Neural cell (in vitro differentiated cells): Measurements from ENCODE around the gene TBC1D20. TPM values are rescaled to one million over a fixed set of nuclear protein-coding genes. Genes with fewer than 3 reads are reported as not detected.

Experiments
- H2AFZ ChIP-seq: fragments of 200-600, 300-800 bp; sonication (generic), shearing (Covaris generic); 2 replicates; pipeline ENCODE4 v1.6.0; 2014; ENCODE audit warnings: low read depth, mild to moderate bottlenecking, antibody characterized with exemption, low read length, moderate library complexity
- H3F3A ChIP-seq: fragments of 200-600 bp; shearing (Covaris generic); 2 replicates; pipeline ENCODE4 v1.6.1; 2016; ENCODE audit warnings: mild to moderate bottlenecking, moderate library complexity, mixed read lengths, antibody characterized with exemption, low read length; ENCODE audit not compliant: insufficient read depth, poor library complexity, severe bottlenecking
- H3K27ac ChIP-seq: fragments of 200-600, 300-800 bp; sonication (generic), shearing (Covaris generic); 2 replicates; pipeline ENCODE4 v1.5.1; 2014; ENCODE audit warnings: mild to moderate bottlenecking, low read length, moderate library complexity
- H3K27me3 ChIP-seq: fragments of 300-800, 200-600 bp; sonication (generic), shearing (Covaris generic); 2 replicates; pipeline ENCODE4 v1.6.0; 2014; ENCODE audit warnings: mild to moderate bottlenecking, low read depth, low read length, moderate library complexity; ENCODE audit not compliant: insufficient read depth
- H3K36me3 ChIP-seq: fragments of 300-800, 200-600 bp; sonication (generic), shearing (Covaris generic); 2 replicates; pipeline ENCODE4 v1.5.1; 2014; ENCODE audit warnings: mild to moderate bottlenecking, antibody characterized with exemption, low read length, moderate library complexity; ENCODE audit not compliant: insufficient read depth
- H3K4me2 ChIP-seq: fragments of 300-800, 200-600 bp; sonication (generic), shearing (Covaris generic); 2 replicates; pipeline ENCODE4 v1.6.0; 2014; ENCODE audit warnings: mild to moderate bottlenecking, low read length
- H3K4me3 ChIP-seq: fragments of 300-800, 200-600 bp; sonication (generic), shearing (Covaris generic); 2 replicates; pipeline ENCODE4 v1.5.1; 2014; ENCODE audit warnings: mild to moderate bottlenecking, low read length, moderate library complexity
- H3K79me2 ChIP-seq: fragments of 200-600 bp; shearing (Covaris generic); replicated peaks from 2 replicates; pipeline ENCODE4 v1.6.0; 2014; ENCODE audit warnings: mild to moderate bottlenecking, low read length, moderate library complexity; ENCODE audit not compliant: insufficient read depth
- H3K9ac ChIP-seq: fragments of 300-800, 200-600 bp; sonication (generic), shearing (Covaris generic); 2 replicates; pipeline ENCODE4 v1.6.1; 2016; ENCODE audit warnings: mild to moderate bottlenecking, low read length, mixed read lengths
- H3K9me2 ChIP-seq: fragments of 200-600 bp; shearing (Covaris generic); 2 replicates; pipeline ENCODE4 v1.6.1; 2016; ENCODE audit warnings: mild to moderate bottlenecking, low read length, mixed read lengths; ENCODE audit not compliant: insufficient read depth
- H3K9me3 ChIP-seq: fragments of 200-600, 300-800 bp; sonication (generic), shearing (Covaris generic); 2 replicates; pipeline ENCODE4 v1.6.1; 2016; ENCODE audit warnings: mild to moderate bottlenecking, mixed run types, low read length, moderate library complexity, mixed read lengths
- H4K20me1 ChIP-seq: fragments of 200-600 bp; shearing (Covaris generic); 2 replicates; pipeline ENCODE4 v1.6.1; 2016; ENCODE audit warnings: mild to moderate bottlenecking, mixed run types; ENCODE audit not compliant: insufficient read depth
- CTCF ChIP-seq: fragments of 450-650 bp; IDR thresholded peaks from 2 replicates; pipeline ENCODE4 v1.5.1; 2014; ENCODE audit warnings: antibody characterized with exemption, mild to moderate bottlenecking, moderate library complexity; ENCODE audit not compliant: poor library complexity, severe bottlenecking
- EP300 ChIP-seq: fragments of 450-650 bp; conservative IDR thresholded peaks from 2 replicates; pipeline ENCODE4 v1.6.1; 2014; ENCODE audit warnings: antibody characterized with exemption, mild to moderate bottlenecking, moderate library complexity; ENCODE audit not compliant: poor library complexity, severe bottlenecking
- MXI1 ChIP-seq: fragments of 450-650 bp; conservative IDR thresholded peaks from 2 replicates; pipeline ENCODE4 v1.6.1; 2014; ENCODE audit warnings: antibody characterized with exemption, mild to moderate bottlenecking; ENCODE audit not compliant: poor library complexity, severe bottlenecking
- POLR2AphosphoS5 ChIP-seq: IDR thresholded peaks from 2 replicates; pipeline ENCODE4 v1.6.1; 2012
- RAD21 ChIP-seq: fragments of 450-650 bp; conservative IDR thresholded peaks from 2 replicates; pipeline ENCODE4 v1.6.1; 2014; ENCODE audit warnings: antibody characterized with exemption, mild to moderate bottlenecking, moderate library complexity
- REST ChIP-seq: IDR thresholded peaks from 2 replicates; pipeline ENCODE4 v1.6.1; 2012; ENCODE audit warnings: borderline replicate concordance
- SMC3 ChIP-seq: fragments of 450-650 bp; conservative IDR thresholded peaks from 2 replicates; pipeline ENCODE4 v1.6.1; 2014; ENCODE audit warnings: antibody characterized with exemption, mild to moderate bottlenecking, moderate library complexity; ENCODE audit not compliant: poor library complexity
- TAF1 ChIP-seq: IDR thresholded peaks from 2 replicates; pipeline ENCODE4 v1.6.1; 2012; ENCODE audit warnings: low read depth
- polyA plus RNA-seq: library from polyadenylated mRNA; depleted of rRNA; stranded (reverse); fragments of >200 nt; gene quantifications from 2 replicates; pipeline ENCODE4 v1.2.3, GENCODE V29; 2014

Gene TBC1D20
- polyA plus RNA-seq, 1 donor from 2014 or later, result 25.1 TPM

GRCh38 chr20:414161-414560, 48.2 kb downstream of the TBC1D20 start:
- H3K4me2 ChIP-seq, result no peak overlapping the region
- H3K9me3 ChIP-seq, result no peaks in the 10 kb centered on the region
- no peak overlapping the region for H3K9ac ChIP-seq
- H3F3A ChIP-seq, result no peaks in the 10 kb centered on the region
- no peaks in the 10 kb centered on the region for H4K20me1 ChIP-seq
- H3K79me2 ChIP-seq, result peaks cover 11% of the 10 kb centered on the region
- no peak overlapping the region for H3K27ac ChIP-seq
- no peaks in the 10 kb centered on the region for H3K27me3 ChIP-seq
- TF ChIP-seq TAF1 (no peak), CTCF (no peak), RAD21 (no peak), POLR2AphosphoS5 (no peak), EP300 (no peak), REST (no peak), SMC3 (no peak)
- H3K9me2 ChIP-seq, result no peaks in the 10 kb centered on the region
- H3K36me3 ChIP-seq, result no peaks in the 10 kb centered on the region
- H3K4me3 ChIP-seq, result no peak overlapping the region
- H2AFZ ChIP-seq, result no peak overlapping the region

GRCh38 chr20:412081-412480, 50.3 kb downstream of the TBC1D20 start:
- Histone ChIP-seq H3K36me3 (no peaks in the 10 kb centered on the region), H3K27me3 (no peaks in the 10 kb centered on the region), H3K9me2 (no peaks in the 10 kb centered on the region), H3K4me2 (no peak overlapping the region), H3K79me2 (peaks cover 25% of the 10 kb centered on the region), H3F3A (peaks cover under 1% of the 10 kb centered on the region), H3K27ac (no peak overlapping the region), H3K4me3 (no peak overlapping the region), H4K20me1 (no peaks in the 10 kb centered on the region), H2AFZ (no peak overlapping the region), H3K9me3 (no peaks in the 10 kb centered on the region), H3K9ac (no peak overlapping the region)
- no peak for TF ChIP-seq MXI1
- TF ChIP-seq TAF1, result no peak
- no peak for TF ChIP-seq POLR2AphosphoS5
- TF ChIP-seq SMC3, result no peak
- TF ChIP-seq CTCF, result no peak
